Choroid plexus epithelial cell (primary cell): ENCODE measurements around the gene GFRAL.
A peak's percentile ranks its signal among the peaks of the same experiment; 100 is the strongest.
"Not testable (repeated sequence)": the region's sequence is repeated elsewhere in the genome, so short reads cannot be mapped to it uniquely, and the experiment has no call there.

Source experiments
- DNase-seq: peaks from one replicate; pipeline ENCODE4 v3.0.0-alpha.2; 2010; ENCODE audit warnings: low read depth
- H3K4me3 ChIP-seq: 2 replicates; pipeline ENCODE4 v1.5.1; 2011; ENCODE audit warnings: low read depth, mild to moderate bottlenecking, control low read depth, low read length, moderate library complexity
- CTCF ChIP-seq: conservative IDR thresholded peaks from 2 replicates; pipeline ENCODE4 v1.5.1; 2011; ENCODE audit warnings: low read depth, mild to moderate bottlenecking, control low read depth, inconsistent platforms, low read length, moderate library complexity

The GFRAL gene

GRCh38 chr6:55327169-55327568 lies at the start of gene GFRAL:
Gene GFRAL (plus strand): TSS chr6:55327469. CDS start chr6:55327555, 86 bp downstream.
- TF ChIP-seq CTCF = no peak
- H3K4me3 ChIP-seq = no peak within 1 kb of the TSS

GRCh38 chr6:55277646-55278045 lies 49.6 kb upstream of the GFRAL start:
- DNase-seq = no peak
- TF ChIP-seq CTCF = no peak
- H3K4me3 ChIP-seq = no peak overlapping the region

More at GRCh38 chr6:55327169-55327568, at the start of gene GFRAL:
- DNase-seq = no peak

GRCh38 chr6:55281215-55281614 lies 46.1 kb upstream of the GFRAL start:
- TF ChIP-seq CTCF = no peak
- H3K4me3 ChIP-seq = no peak overlapping the region
- no peak for DNase-seq

GRCh38 chr6:55282115-55282514 lies 45.2 kb upstream of the GFRAL start:
- TF ChIP-seq CTCF = no peak
- no peak overlapping the region for H3K4me3 ChIP-seq
- DNase-seq = peak; percentile 13

GRCh38 chr6:55286824-55287223 lies 40.4 kb upstream of the GFRAL start:
- DNase-seq = no peak
- no peak for TF ChIP-seq CTCF
- no peak overlapping the region for H3K4me3 ChIP-seq

- H3K4me3 ChIP-seq = no peak overlapping the region
- DNase-seq = peak; percentile 23
- TF ChIP-seq CTCF = no peak
These were observed 36.5 kb upstream of the GFRAL start for GRCh38 chr6:55290736-55291135.

- TF ChIP-seq CTCF = peak; percentile 61
- H3K4me3 ChIP-seq = no peak overlapping the region
- DNase-seq = peak; percentile 70
These were observed 34.2 kb upstream of the GFRAL start for GRCh38 chr6:55293116-55293515.

- not testable (repeated sequence) for H3K4me3 ChIP-seq, DNase-seq
These were observed 30.1 kb upstream of the GFRAL start for GRCh38 chr6:55297214-55297613.
